B cell (primary cell): ENCODE results near the gene SEMA7A. TPM values are rescaled to one million over a fixed set of nuclear protein-coding genes. Genes with fewer than 3 reads are reported as not detected.

ENCODE experiments used
- ATAC-seq: fragments of 200-7000 bp; cut with Tn5 transposase; one replicate; pipeline ENCODE4 v1.10.0; 2021; ENCODE audit warnings: low read depth, mild to moderate bottlenecking, moderate number of reproducible peaks, moderate library complexity
- CTCF ChIA-PET: fragments of 350-600 bp; sonication (Branson Sonifier 250); formaldehyde crosslinking; loops from one replicate; lab custom pipeline; 2021; ENCODE audit warnings: antibody characterized with exemption, inconsistent platforms; lab: Charles Lee
- POLR2A ChIA-PET: fragments of 350-600 bp; sonication (Branson Sonifier 250); formaldehyde crosslinking; loops from one replicate; lab custom pipeline; 2021; ENCODE audit warnings: antibody characterized with exemption; lab: Charles Lee
- DNase-seq: peaks from one replicate; pipeline ENCODE4 v3.0.0; 2013
- H2AFZ ChIP-seq: 2 replicates; pipeline ENCODE4 v1.6.1; 2012; ENCODE audit warnings: mild to moderate bottlenecking, low read depth, low read length; ENCODE audit not compliant: insufficient read depth, poor library complexity, severe bottlenecking
- H3K27ac ChIP-seq, 2 donors: 1 replicate in 1 of 2; 2 replicates in 1 of 2; pipeline ENCODE4 v1.5.1; 2012 to 2013; ENCODE audit warnings: low read length in 2 of 2, mild to moderate bottlenecking in 2 of 2, moderate library complexity in 1 of 2
- H3K27me3 ChIP-seq, 4 experiments: fragments of 200-600 bp in 1 of 4; sonication (generic) in 1 of 4; replicated peaks in 1 of 4; 1 replicate in 2 of 4; 2 replicates in 2 of 4; pipeline versions ENCODE4 v1.6.1 to v1.7.0; 2013 to 2016; ENCODE audit warnings: low read length in 3 of 4, mild to moderate bottlenecking in 2 of 4, mixed read lengths in 1 of 4, moderate library complexity in 1 of 4; ENCODE audit not compliant: insufficient read depth in 4 of 4, control insufficient read depth in 3 of 4; ENCODE audit errors: control extremely low read depth in 1 of 4
- H3K36me3 ChIP-seq, 2 experiments: replicated peaks in 1 of 2; 1 replicate in 1 of 2; 2 replicates in 1 of 2; pipeline versions ENCODE4 v1.6.1 to v1.7.1; 2013; ENCODE audit warnings: low read length in 1 of 2; ENCODE audit not compliant: insufficient read depth in 2 of 2, control insufficient read depth in 1 of 2; ENCODE audit errors: control extremely low read depth in 1 of 2, extremely low read depth in 1 of 2
- H3K4me1 ChIP-seq, 2 donors: fragments of 200-600 bp in 1 of 2; sonication (generic) in 1 of 2; 1 replicate in 1 of 2; 2 replicates in 1 of 2; pipeline versions ENCODE4 v1.5.1 to v1.6.1; 2013 to 2017; ENCODE audit warnings: low read length in 2 of 2; ENCODE audit not compliant: control insufficient read depth in 2 of 2, insufficient read depth in 2 of 2
- H3K4me2 ChIP-seq: replicated peaks from 2 replicates; pipeline ENCODE3; 2012; ENCODE audit warnings: mild to moderate bottlenecking, low read depth, low read length; ENCODE audit not compliant: poor library complexity, severe bottlenecking
- H3K4me3 ChIP-seq, 5 experiments: fragments of 200-600 bp in 1 of 5; sonication (generic) in 1 of 5; 1 replicate in 3 of 5; 2 replicates in 2 of 5; pipeline versions ENCODE4 v1.5.1 to v1.7.0; 2011 to 2016; ENCODE audit warnings: low read length in 4 of 5, mild to moderate bottlenecking in 4 of 5, low read depth in 2 of 5, control low read depth in 1 of 5, moderate library complexity in 1 of 5; ENCODE audit not compliant: insufficient read depth in 1 of 5; ENCODE audit errors: control extremely low read depth in 1 of 5, extremely low read depth in 1 of 5
- H3K79me2 ChIP-seq: fragments of 200-600 bp; sonication (generic); one replicate; pipeline ENCODE4 v1.6.0; 2016; ENCODE audit warnings: low read length; ENCODE audit not compliant: control insufficient read depth, insufficient read depth
- H3K9ac ChIP-seq: fragments of 200-600 bp; sonication (generic); 2 replicates; pipeline ENCODE4 v1.6.1; 2017; ENCODE audit warnings: mild to moderate bottlenecking, low read length, moderate library complexity
- H3K9me3 ChIP-seq, 3 donors: one replicate each; pipeline versions ENCODE4 v1.6.1 to v1.7.1; 2013; ENCODE audit warnings: low read length in 2 of 3; ENCODE audit not compliant: control insufficient read depth in 2 of 3, insufficient read depth in 1 of 3; ENCODE audit errors: control extremely low read depth in 1 of 3
- H4K20me1 ChIP-seq: 2 replicates; pipeline ENCODE4 v1.6.0; 2012; ENCODE audit warnings: mild to moderate bottlenecking, low read length; ENCODE audit not compliant: insufficient read depth, control insufficient read depth, poor library complexity, severe bottlenecking
- H3K27ac Mint-ChIP-seq: one replicate; pipeline ENCODE4 v1.8.0; 2021; ENCODE audit warnings: mixed read lengths
- H3K27me3 Mint-ChIP-seq: one replicate; pipeline ENCODE4 v1.8.0; 2021; ENCODE audit warnings: mixed read lengths
- H3K4me1 Mint-ChIP-seq: one replicate; pipeline ENCODE4 v1.8.0; 2021; ENCODE audit warnings: mixed read lengths
- H3K4me3 Mint-ChIP-seq: one replicate; pipeline ENCODE4 v1.8.0; 2021; ENCODE audit warnings: mixed read lengths
- H3K9me3 Mint-ChIP-seq: one replicate; pipeline ENCODE4 v1.8.0; 2022; ENCODE audit warnings: mixed read lengths; ENCODE audit not compliant: insufficient read depth
- CTCF ChIP-seq: fragments of 200-600 bp; IDR thresholded peaks from one replicate; pipeline ENCODE4 v1.8.0; 2022; ENCODE audit warnings: antibody characterized with exemption, mild to moderate bottlenecking
- EZH2 ChIP-seq: IDR thresholded peaks from 2 replicates; pipeline ENCODE4 v1.6.1; 2012; ENCODE audit warnings: borderline replicate concordance, low read depth, mild to moderate bottlenecking, moderate library complexity, low read length; ENCODE audit not compliant: insufficient read depth, poor library complexity, severe bottlenecking
- WGBS: methylation state at CpG from one replicate; pipeline ENCODE4 v1.1.5; 2013; ENCODE audit warnings: missing lambda C conversion rate; ENCODE audit not compliant: insufficient coverage; 5-methylcytosine and 5-hydroxymethylcytosine counted together
- intact Hi-C: fragments of 100-400 bp; cut with micrococcal nuclease; formaldehyde crosslinking; loops from one replicate; pipeline ENCODE4 v1.10.0; 2022
- polyA plus RNA-seq: library from polyadenylated mRNA; depleted of rRNA; stranded (reverse); fragments of >200 nt; gene quantifications from 2 replicates; pipeline ENCODE4 v1.2.3, GENCODE V29; 2012
- total RNA-seq, 2 donors: library from RNA; stranded (reverse); fragments of 120-200 nt in 1 of 2; gene quantifications; 1 replicate in 1 of 2; 2 replicates in 1 of 2; pipeline versions ENCODE4 v1.2.3 to v1.2.4, GENCODE V29; 2013 to 2022

The SEMA7A gene
- total and polyA plus RNA-seq, 2 donors (not counting 1 experiment from before 2014, with no cell fraction given), result 42.0 to 44.2 TPM

GRCh38 chr15:74388363-74388951 is 45.3 kb downstream of the SEMA7A start:
- H3K36me3 ChIP-seq, result no peaks in the 10 kb centered on the region
- Mint-ChIP-seq H3K27ac (peak overlapping the region; percentile 89), H3K4me1 (peaks cover 86% of the 10 kb centered on the region), H3K27me3 (no peaks in the 10 kb centered on the region), H3K9me3 (no peaks in the 10 kb centered on the region), H3K4me3 (no peak overlapping the region)
- DNase-seq (no peak), ATAC-seq (no peak)
- no peak overlapping the region for H3K4me3 ChIP-seq
- H4K20me1 ChIP-seq, result no peaks in the 10 kb centered on the region
- H3K79me2 ChIP-seq, result peaks cover 8% of the 10 kb centered on the region
- 94% methylated on average over 8 of the region's 10 CpGs for WGBS
- CTCF ChIA-PET, result interaction anchor here (1.2 to 23.1 kb wide), 5 partner anchors 13 to 389 kb away, joined by 3 to 855 read pairs (median 5); partner anchors contain the start of gene SEMA7A
- intact Hi-C loops, result no loop called here
- no peaks in the 10 kb centered on the region for H3K27me3 ChIP-seq
- POLR2A ChIA-PET, result no interaction called here
- TF ChIP-seq EZH2 (no peak), CTCF (no peak)
- H3K27ac ChIP-seq, result no peak overlapping the region
- H2AFZ ChIP-seq, result no peak overlapping the region
- no peak overlapping the region for H3K4me2 ChIP-seq
- H3K4me1 ChIP-seq, result peaks cover 71 to 94% of the 10 kb centered on the region in 2 donors
- no peak overlapping the region for H3K9ac ChIP-seq
- H3K9me3 ChIP-seq, result no peaks in the 10 kb centered on the region

- Mint-ChIP-seq H3K4me1 (peaks cover 86% of the 10 kb centered on the region), H3K27ac (peak overlapping the region; percentile 89), H3K27me3 (no peaks in the 10 kb centered on the region), H3K9me3 (no peaks in the 10 kb centered on the region), H3K4me3 (no peak overlapping the region)
- H3K4me3 ChIP-seq, result no peak overlapping the region
- POLR2A ChIA-PET, result no interaction called here
- WGBS, result 83% methylated on average over 9 of the region's 10 CpGs
- no peak for ATAC-seq
- CTCF ChIA-PET, result interaction anchor here (1.2 to 23.1 kb wide), 4 partner anchors 8 to 50 kb away, joined by 5 to 855 read pairs (median 101); partner anchors contain the start of gene SEMA7A
- H3K79me2 ChIP-seq, result peaks cover 8% of the 10 kb centered on the region
- no peaks in the 10 kb centered on the region for H3K36me3 ChIP-seq
- TF ChIP-seq EZH2, result no peak
- no peak for TF ChIP-seq CTCF
- H4K20me1 ChIP-seq, result no peaks in the 10 kb centered on the region
- peaks cover 75 to 94% of the 10 kb centered on the region in 2 donors for H3K4me1 ChIP-seq
- intact Hi-C loops, result no loop called here
- H3K27me3 ChIP-seq, result no peaks in the 10 kb centered on the region
- H2AFZ ChIP-seq, result no peak overlapping the region
- H3K4me2 ChIP-seq, result peak overlapping the region; percentile 76
- peak overlapping the region; percentile 94 to 97 for H3K27ac ChIP-seq
- no peaks in the 10 kb centered on the region for H3K9me3 ChIP-seq
- DNase-seq, result no peak
- H3K9ac ChIP-seq, result no peak overlapping the region
These were observed 46.0 kb downstream of the SEMA7A start for GRCh38 chr15:74387621-74388362.
